HepG2 (cell line): ENCODE measurements around the gene SETD1B. TPM values are rescaled to one million over a fixed set of nuclear protein-coding genes. Genes with fewer than 3 reads are reported as not detected.

Source experiments
- EP300 ChIP-seq, 3 experiments: sonication (generic) in 1 of 3; formaldehyde crosslinking in 1 of 3; IDR thresholded peaks; 2 replicates each; pipeline versions ENCODE4 v1.5.1 to v1.6.1; 2011 to 2020; ENCODE audit warnings: low read depth in 2 of 3, low read length in 2 of 3, borderline replicate concordance in 1 of 3, improper control_type of control experiment in 1 of 3, mild to moderate bottlenecking in 1 of 3, missing genetic modification reagents in 1 of 3, moderate library complexity in 1 of 3
- ETV6 ChIP-seq: sonication (generic); formaldehyde crosslinking; conservative IDR thresholded peaks from 2 replicates; pipeline ENCODE4 v1.4.0; 2020; ENCODE audit warnings: missing genetic modification reagents
- FOSL2 ChIP-seq: sonication (generic); formaldehyde crosslinking; IDR thresholded peaks from 2 replicates; pipeline ENCODE4 v1.4.0; 2020; ENCODE audit warnings: missing genetic modification reagents
- HNRNPK ChIP-seq: fragments of 200-400 bp; formaldehyde crosslinking; IDR thresholded peaks from 2 replicates; pipeline ENCODE4 v1.6.1; 2018; ENCODE audit warnings: low read length, low read depth, moderate library complexity, mild to moderate bottlenecking; ENCODE audit not compliant: poor library complexity, severe bottlenecking
- HOXA3 ChIP-seq: sonication (generic); formaldehyde crosslinking; IDR thresholded peaks from 2 replicates; pipeline ENCODE4 v1.5.0; 2020; ENCODE audit warnings: missing genetic modification reagents
- KLF12 ChIP-seq: sonication (generic); formaldehyde crosslinking; IDR thresholded peaks from 2 replicates; pipeline ENCODE4 v1.4.0; 2020; ENCODE audit warnings: missing genetic modification reagents, borderline replicate concordance
- MXD4 ChIP-seq: IDR thresholded peaks from 2 replicates; pipeline ENCODE4 v1.6.1; 2016; ENCODE audit warnings: mild to moderate bottlenecking, missing biosample characterization, missing genetic modification reagents
- MYC ChIP-seq: sonication (generic); formaldehyde crosslinking; IDR thresholded peaks from 2 replicates; pipeline ENCODE4 v1.9.0; 2021; ENCODE audit warnings: missing genetic modification reagents, borderline replicate concordance
- NFKBIZ ChIP-seq: IDR thresholded peaks from 2 replicates; pipeline ENCODE4 v1.6.1; 2018; ENCODE audit warnings: missing genetic modification reagents, missing compliant biosample characterization
- NKX3-1 ChIP-seq: sonication (generic); formaldehyde crosslinking; IDR thresholded peaks from 2 replicates; pipeline ENCODE4 v1.5.0; 2020; ENCODE audit warnings: missing genetic modification reagents
- SMYD3 ChIP-seq: sonication (generic); formaldehyde crosslinking; IDR thresholded peaks from 2 replicates; pipeline ENCODE4 v1.8.1; 2023; ENCODE audit warnings: mild to moderate bottlenecking, missing genetic modification reagents
- TBP ChIP-seq: sonication (generic); formaldehyde crosslinking; IDR thresholded peaks from 2 replicates; pipeline ENCODE4 v1.5.0; 2020; ENCODE audit warnings: missing genetic modification reagents
- ZMYM3 ChIP-seq: sonication (generic); formaldehyde crosslinking; IDR thresholded peaks from 2 replicates; pipeline ENCODE4 v1.5.1; 2020; ENCODE audit warnings: mild to moderate bottlenecking, missing genetic modification reagents
- ZNF460 ChIP-seq: sonication (generic); formaldehyde crosslinking; IDR thresholded peaks from 2 replicates; pipeline ENCODE4 v1.5.1; 2020; ENCODE audit warnings: missing genetic modification reagents, mild to moderate bottlenecking, borderline replicate concordance
- ZNF572 ChIP-seq: sonication (generic); formaldehyde crosslinking; IDR thresholded peaks from 2 replicates; pipeline ENCODE4 v1.5.1; 2020; ENCODE audit warnings: mild to moderate bottlenecking, missing genetic modification reagents
- ZNF674 ChIP-seq: sonication (generic); formaldehyde crosslinking; IDR thresholded peaks from 2 replicates; pipeline ENCODE4 v1.5.0; 2020; ENCODE audit warnings: low read depth, mild to moderate bottlenecking, missing genetic modification reagents
- ZNF768 ChIP-seq: sonication (generic); formaldehyde crosslinking; IDR thresholded peaks from 2 replicates; pipeline ENCODE4 v1.4.0; 2020; ENCODE audit warnings: missing genetic modification reagents
- polyA plus RNA-seq, 8 experiments: library from polyadenylated mRNA; depleted of rRNA in 3 of 8; stranded (reverse) in 7 of 8; unstranded in 1 of 8; fragments of >200 nt; fragmentation: Illumina TruSeq in 4 of 8; extraction: Trizol in 4 of 8; gene quantifications; 2 replicates each; pipeline versions ENCODE4 v1.2.1 to v1.2.3, GENCODE V29; 2011 to 2016; ENCODE audit warnings: low read depth in 4 of 8, missing spikeins in 1 of 8, mixed read lengths in 1 of 8; ENCODE audit not compliant: insufficient read depth in 1 of 8
- total RNA-seq, 5 experiments: library from RNA; depleted of rRNA; stranded (reverse); fragments of >200 nt; fragmentation: Illumina TruSeq; extraction: Trizol; gene quantifications; 2 replicates each; pipeline ENCODE4 v1.2.3, GENCODE V29; 2016; ENCODE audit warnings: low read depth in 1 of 5
- TF ChIP-seq, protein P1 (sequence below): IDR thresholded peaks from 2 replicates; pipeline ENCODE4 v1.6.1; 2016; ENCODE audit warnings: low read depth, borderline replicate concordance
- TF ChIP-seq, protein P2 (sequence below): sonication (generic); formaldehyde crosslinking; IDR thresholded peaks from 2 replicates; pipeline ENCODE4 v1.4.0; 2020; ENCODE audit warnings: missing genetic modification reagents, borderline replicate concordance
- TF ChIP-seq, protein P3 (sequence below): IDR thresholded peaks from 2 replicates; pipeline ENCODE4 v1.6.1; 2016; ENCODE audit warnings: mild to moderate bottlenecking
- TF ChIP-seq, protein P4 (sequence below): sonication (generic); formaldehyde crosslinking; IDR thresholded peaks from 2 replicates; pipeline ENCODE4 v1.4.0; 2020; ENCODE audit warnings: mild to moderate bottlenecking, missing genetic modification reagents
- TF ChIP-seq, protein P5 (sequence below): sonication (generic); formaldehyde crosslinking; IDR thresholded peaks from 2 replicates; pipeline ENCODE4 v1.4.0; 2020; ENCODE audit warnings: missing genetic modification reagents

The SETD1B gene
- total and polyA plus RNA-seq, 2 of the 13 experiments (the other 11 are each of a cell fraction or from before 2014, with no cell fraction given): 1.1 to 1.4 TPM

DNA sequence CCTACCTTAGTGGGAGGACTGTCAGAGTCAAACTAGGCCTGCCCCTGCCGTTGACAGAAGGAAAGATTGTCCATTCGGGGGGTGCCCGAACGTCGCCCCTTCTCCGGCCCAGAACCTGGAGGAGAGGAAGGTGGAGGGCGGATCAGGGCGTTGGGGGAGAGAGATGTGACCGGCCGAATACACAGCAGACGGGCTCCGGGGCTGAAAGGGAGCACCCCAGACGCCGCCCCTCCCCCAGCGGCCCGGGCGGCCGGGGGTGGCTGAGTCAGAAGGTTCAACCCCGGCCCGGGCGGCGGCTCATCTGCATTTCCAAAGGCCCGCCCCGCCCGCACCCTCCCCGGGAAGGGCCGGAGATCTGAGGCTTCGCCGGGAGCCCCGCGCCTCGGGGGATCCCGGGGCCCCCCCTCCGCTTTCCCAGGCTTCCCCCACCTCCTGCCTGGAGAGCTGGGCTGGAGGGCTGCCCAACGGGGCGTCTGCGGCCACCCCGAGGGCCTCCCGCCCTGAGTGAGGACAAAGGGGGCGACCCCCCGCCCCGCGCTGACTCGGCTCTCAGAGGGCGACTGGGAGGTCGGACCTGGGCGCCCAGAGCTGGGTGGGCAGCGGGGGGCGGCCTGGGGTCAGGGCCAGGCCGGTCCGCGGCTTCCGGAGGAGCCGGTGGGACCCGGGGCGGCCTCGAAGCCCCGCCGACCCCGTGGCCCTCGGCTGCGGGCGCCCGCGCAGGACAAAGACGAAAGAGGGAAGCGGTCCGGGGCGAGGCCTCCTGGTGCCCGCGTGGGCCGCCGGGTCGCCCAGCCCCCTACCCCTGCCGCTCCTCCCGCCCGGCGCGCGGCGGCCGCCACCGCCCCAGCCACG lies 3.7 kb upstream of the SETD1B start (continued):
- TF ChIP-seq, protein P1, sequence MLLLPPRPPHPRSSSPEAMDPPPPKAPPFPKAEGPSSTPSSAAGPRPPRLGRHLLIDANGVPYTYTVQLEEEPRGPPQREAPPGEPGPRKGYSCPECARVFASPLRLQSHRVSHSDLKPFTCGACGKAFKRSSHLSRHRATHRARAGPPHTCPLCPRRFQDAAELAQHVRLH: no peak; the same call in 1 of the 2 replicates
- TF ChIP-seq ZMYM3 (CRISPR knock-in tag) (no peak), NFKBIZ (CRISPR knock-in tag) (no peak; the same call in 1 of the 2 replicates), MYC (CRISPR knock-in tag) (0 out of 2 replicates have a peak, but pooled peaks have one; percentile 27), NKX3-1 (CRISPR knock-in tag) (no peak), FOSL2 (peak; percentile 89), ZNF460 (CRISPR knock-in tag) (no peak; the same call in 1 of the 2 replicates), ZNF674 (CRISPR knock-in tag) (no peak), MXD4 (no peak), HOXA3 (CRISPR knock-in tag) (0 out of 2 replicates have a peak, but pooled peaks have one; percentile 10), HNRNPK (peak; percentile 61), ETV6 (CRISPR knock-in tag) (no peak), EP300 (IDR thresholded peaks at IDR 0.05; ENCODE audit: low read depth in 2 of 2, low read length in 2 of 2) (peak in 1 of 2 experiments; percentile 50; a peak in 2 of 4 replicates), EP300 (CRISPR knock-in tag; IDR thresholded peaks at IDR 0.05; ENCODE audit: borderline replicate concordance) (no peak), TBP (CRISPR knock-in tag) (no peak), KLF12 (CRISPR knock-in tag) (0 out of 2 replicates have a peak, but pooled peaks have one; percentile 25), ZNF768 (CRISPR knock-in tag) (no peak), ZNF572 (CRISPR knock-in tag) (no peak), SMYD3 (CRISPR knock-in tag) (no peak)
- TF ChIP-seq, protein P2, sequence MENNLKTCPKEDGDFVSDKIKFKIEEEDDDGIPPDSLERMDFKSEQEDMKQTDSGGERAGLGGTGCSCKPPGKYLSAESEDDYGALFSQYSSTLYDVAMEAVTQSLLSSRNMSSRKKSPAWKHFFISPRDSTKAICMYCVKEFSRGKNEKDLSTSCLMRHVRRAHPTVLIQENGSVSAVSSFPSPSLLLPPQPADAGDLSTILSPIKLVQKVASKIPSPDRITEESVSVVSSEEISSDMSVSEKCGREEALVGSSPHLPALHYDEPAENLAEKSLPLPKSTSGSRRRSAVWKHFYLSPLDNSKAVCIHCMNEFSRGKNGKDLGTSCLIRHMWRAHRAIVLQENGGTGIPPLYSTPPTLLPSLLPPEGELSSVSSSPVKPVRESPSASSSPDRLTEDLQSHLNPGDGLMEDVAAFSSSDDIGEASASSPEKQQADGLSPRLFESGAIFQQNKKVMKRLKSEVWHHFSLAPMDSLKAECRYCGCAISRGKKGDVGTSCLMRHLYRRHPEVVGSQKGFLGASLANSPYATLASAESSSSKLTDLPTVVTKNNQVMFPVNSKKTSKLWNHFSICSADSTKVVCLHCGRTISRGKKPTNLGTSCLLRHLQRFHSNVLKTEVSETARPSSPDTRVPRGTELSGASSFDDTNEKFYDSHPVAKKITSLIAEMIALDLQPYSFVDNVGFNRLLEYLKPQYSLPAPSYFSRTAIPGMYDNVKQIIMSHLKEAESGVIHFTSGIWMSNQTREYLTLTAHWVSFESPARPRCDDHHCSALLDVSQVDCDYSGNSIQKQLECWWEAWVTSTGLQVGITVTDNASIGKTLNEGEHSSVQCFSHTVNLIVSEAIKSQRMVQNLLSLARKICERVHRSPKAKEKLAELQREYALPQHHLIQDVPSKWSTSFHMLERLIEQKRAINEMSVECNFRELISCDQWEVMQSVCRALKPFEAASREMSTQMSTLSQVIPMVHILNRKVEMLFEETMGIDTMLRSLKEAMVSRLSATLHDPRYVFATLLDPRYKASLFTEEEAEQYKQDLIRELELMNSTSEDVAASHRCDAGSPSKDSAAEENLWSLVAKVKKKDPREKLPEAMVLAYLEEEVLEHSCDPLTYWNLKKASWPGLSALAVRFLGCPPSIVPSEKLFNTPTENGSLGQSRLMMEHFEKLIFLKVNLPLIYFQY (CRISPR knock-in tag): no peak
- TF ChIP-seq, protein P3, sequence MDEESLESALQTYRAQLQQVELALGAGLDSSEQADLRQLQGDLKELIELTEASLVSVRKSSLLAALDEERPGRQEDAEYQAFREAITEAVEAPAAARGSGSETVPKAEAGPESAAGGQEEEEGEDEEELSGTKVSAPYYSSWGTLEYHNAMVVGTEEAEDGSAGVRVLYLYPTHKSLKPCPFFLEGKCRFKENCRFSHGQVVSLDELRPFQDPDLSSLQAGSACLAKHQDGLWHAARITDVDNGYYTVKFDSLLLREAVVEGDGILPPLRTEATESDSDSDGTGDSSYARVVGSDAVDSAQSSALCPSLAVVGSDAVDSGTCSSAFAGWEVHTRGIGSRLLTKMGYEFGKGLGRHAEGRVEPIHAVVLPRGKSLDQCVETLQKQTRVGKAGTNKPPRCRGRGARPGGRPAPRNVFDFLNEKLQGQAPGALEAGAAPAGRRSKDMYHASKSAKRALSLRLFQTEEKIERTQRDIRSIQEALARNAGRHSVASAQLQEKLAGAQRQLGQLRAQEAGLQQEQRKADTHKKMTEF (CRISPR knock-in tag): peak; percentile 73
- TF ChIP-seq, protein P4, sequence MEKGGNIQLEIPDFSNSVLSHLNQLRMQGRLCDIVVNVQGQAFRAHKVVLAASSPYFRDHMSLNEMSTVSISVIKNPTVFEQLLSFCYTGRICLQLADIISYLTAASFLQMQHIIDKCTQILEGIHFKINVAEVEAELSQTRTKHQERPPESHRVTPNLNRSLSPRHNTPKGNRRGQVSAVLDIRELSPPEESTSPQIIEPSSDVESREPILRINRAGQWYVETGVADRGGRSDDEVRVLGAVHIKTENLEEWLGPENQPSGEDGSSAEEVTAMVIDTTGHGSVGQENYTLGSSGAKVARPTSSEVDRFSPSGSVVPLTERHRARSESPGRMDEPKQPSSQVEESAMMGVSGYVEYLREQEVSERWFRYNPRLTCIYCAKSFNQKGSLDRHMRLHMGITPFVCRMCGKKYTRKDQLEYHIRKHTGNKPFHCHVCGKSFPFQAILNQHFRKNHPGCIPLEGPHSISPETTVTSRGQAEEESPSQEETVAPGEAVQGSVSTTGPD (CRISPR knock-in tag): no peak
- TF ChIP-seq, protein P5, sequence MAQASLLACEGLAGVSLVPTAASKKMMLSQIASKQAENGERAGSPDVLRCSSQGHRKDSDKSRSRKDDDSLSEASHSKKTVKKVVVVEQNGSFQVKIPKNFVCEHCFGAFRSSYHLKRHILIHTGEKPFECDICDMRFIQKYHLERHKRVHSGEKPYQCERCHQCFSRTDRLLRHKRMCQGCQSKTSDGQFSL (CRISPR knock-in tag): peak; percentile 90
